ENCODE measurements around the gene TNRC18.

TNRC18 gene

DNA sequence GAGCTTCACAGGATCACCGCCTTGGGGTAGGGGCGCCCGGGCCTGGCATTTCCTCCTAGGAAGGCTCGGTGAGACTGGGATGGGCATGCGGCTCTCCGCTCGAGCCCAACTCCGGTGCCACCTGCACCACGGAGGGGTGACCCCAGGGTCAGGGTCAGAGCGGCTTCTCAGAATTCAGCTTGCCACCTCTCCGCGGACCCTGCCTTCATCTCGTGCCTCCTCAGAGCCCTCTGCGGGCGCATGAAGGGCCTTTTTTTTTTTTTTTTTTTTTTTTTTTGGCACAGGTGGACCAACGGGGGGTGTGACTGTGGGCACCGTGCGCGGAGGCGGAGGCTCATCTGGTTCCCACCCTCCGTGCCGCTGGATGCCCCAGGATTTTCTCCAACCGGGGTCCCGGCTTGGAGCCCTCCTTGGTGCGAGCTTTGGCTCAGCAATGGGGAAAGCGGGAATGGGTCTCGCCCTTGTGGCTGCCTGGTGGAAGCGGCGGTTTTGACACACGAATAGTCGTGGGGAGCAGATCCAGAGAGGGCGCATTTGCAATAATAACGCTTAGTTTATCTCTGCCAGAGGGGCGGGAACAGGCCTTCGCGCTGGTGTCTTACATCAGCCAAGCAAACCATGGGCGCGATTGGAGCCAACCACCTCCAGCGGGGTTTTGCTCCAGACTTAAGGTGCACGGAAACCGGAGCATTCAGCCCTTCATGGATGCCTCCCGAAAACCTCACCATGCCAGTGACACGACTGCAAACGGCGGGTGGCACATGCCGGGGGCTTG is 5.0 kb upstream of the TNRC18 start:
- DNase-seq (ENCODE audit: extremely low read depth in 1 of 2, low read depth in 1 of 2): no peak

DNA sequence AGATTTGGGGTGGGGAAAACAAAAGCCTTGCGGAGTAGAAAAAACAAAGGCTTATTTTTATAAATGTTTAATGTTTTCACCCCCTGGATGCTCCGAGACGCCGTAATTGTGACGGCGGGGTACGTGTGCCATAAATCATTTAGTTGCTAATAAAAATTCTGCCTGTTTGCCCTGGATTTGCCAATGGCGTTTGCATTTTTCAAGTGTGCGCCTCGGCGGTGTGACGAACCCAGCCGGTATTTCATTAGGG is 2.5 kb upstream of the TNRC18 start:
- no peak for DNase-seq (ENCODE audit: extremely low read depth in 1 of 2, low read depth in 1 of 2)

DNA sequence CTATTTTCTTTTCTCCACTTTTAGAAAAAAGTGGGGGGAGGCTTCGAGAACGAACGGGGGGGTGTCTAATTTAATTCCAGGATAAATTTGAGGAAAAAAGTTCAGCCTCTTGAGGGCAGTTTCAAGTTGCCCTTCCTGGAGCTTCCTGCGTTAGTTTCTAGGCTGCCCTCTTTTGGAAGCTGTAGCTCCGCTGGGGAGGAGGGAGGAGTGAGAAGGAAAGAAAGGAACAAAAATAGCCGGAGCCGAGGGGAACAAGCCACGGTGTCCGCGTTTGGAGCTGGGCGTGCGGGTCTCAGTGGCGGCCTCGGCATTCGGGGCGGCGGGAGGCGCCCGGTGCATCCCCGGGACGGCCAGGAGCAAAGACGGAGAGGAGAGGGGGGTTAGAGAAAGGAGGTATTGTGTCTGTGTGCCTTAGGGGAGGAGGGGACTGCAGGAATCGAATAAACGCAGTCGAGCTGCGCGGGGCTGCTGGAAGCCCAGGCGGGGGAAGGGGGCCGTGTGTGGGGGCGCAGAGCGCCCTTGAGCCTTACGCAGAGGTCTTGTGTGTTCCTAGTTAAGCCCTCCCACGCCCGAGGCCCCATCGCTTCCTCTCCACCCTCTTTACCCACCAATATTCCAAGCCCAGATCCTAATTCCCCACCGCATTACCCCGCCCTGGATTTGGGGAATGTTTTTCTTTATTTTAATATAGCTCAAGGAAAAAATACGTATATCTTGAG is 2.0 kb upstream of the TNRC18 start:
- no peak for DNase-seq (ENCODE audit: extremely low read depth in 1 of 2, low read depth in 1 of 2)

DNA sequence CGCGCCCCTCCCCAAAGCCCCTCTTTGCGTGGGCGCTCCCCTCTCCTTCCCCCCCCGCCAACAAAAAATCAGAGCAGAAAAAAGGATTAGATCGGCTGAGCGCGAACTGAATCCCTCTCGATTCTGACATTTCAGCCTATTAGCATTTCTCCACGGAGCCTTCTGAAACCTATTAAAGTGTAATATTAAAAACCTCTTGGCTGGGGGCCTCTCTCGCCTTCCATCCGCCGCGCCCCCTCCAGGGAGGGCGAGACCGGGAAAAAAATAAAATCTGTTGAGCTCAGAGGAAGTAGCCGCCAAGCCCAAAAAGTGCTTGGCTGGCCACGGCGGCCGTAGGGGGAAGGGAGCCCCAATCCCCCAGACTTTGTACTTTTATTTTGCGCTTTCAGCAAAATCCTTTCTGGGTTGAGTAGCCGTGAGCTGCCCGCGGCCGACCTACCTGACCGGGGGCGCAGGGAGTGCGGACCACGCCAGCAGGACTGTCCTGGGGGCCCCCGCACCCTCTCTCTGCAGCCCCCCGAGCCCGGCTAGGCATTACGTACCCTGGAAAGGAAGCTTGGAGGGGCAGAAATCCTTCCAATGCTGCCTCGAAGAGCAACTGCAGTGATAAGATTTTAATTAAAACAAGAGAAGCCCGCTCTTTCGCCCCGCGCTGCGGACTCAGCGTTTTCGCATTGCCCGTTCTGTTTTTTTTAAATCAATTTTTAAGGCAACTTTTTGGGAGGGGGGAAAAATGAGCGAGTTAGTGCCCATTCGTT is 1.3 kb upstream of the TNRC18 start:
- no peak for DNase-seq (ENCODE audit: extremely low read depth in 1 of 2, low read depth in 1 of 2)

DNA sequence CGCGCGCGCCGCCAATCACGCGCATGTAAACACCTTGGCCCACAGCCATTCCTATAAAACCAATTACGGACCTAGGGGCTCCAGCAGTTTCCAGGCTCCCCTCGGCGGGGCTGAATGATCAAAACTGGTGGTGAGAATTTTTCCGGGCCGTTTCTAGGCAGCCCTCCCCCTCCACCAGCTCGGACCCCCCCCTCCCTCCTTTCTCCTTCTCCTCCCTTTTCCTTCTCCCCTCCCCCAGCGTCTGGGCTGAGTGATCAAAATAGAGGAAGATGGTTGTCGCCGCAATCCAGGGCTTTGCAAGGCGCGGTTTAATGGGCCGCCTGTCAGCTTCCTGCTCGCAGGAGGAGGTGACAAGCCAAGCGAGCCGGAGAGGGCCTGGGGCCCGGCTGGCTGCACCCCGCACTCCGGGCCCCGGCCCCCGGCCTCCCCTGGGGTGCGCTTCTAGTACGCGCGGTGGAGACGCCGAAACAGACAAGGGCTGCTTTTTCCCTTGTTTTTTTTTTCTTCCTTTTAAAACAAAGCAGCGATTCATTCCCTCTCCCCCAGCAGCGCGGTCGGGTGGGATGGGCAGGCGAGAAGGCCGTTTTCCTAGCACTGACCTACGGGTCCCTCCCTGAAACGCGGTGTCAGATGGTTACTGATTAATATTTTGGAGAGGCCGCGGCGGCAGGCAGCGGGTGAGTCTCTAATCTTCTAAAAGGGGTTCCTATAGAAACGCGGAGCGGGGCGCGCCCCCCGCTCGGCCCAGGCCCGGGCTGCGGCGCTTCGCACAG is 528 bp upstream of the TNRC18 start:
- peak in 1 of 2 donors; percentile 24 for DNase-seq (ENCODE audit: extremely low read depth in 1 of 2, low read depth in 1 of 2)

DNA sequence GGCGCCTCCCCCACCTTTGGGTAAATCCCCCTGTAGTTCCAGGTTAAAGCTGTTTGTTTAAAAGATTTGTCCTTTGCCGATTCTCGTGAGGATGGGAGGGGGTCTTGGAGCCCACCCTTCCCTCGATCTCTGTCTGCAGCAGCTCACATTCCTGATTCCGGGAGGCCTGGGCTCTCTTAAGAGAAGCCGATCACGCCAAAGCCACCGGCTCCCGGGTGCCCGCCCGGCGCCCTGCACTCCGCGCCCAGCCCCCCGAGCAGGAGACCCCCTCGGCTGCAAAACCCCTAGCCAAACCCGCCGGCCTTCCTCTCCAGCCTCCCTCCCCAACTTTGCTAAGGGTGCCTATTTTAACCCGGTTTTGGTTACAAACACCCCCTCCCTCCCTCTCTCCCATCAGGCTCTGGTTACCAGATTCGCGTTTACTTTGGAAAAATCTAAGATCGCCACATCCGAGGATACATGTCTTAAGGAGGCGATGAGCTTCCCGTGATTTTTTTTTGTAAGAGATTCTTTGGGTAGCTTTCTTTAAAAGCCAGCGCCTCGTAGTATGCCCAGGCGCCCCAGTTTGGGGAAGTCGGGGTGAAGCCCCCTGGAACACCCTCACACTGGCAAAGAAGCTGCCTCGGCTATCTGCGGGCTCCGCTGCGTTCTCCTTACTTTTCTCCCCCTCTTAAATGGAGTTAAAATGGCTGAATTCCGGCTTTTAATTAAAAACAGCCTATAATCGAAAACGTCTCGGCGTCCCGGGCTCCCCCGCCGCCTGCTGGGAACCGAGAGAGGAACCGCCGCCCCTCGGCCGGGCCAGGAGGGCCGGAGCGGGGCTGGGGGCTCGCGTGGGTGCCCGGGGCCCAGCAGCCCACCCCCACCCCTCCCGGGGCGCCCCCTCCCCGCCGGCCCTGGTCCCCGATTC is 983 bp downstream of the TNRC18 start:
- DNase-seq (ENCODE audit: extremely low read depth in 1 of 2, low read depth in 1 of 2): no peak

DNA sequence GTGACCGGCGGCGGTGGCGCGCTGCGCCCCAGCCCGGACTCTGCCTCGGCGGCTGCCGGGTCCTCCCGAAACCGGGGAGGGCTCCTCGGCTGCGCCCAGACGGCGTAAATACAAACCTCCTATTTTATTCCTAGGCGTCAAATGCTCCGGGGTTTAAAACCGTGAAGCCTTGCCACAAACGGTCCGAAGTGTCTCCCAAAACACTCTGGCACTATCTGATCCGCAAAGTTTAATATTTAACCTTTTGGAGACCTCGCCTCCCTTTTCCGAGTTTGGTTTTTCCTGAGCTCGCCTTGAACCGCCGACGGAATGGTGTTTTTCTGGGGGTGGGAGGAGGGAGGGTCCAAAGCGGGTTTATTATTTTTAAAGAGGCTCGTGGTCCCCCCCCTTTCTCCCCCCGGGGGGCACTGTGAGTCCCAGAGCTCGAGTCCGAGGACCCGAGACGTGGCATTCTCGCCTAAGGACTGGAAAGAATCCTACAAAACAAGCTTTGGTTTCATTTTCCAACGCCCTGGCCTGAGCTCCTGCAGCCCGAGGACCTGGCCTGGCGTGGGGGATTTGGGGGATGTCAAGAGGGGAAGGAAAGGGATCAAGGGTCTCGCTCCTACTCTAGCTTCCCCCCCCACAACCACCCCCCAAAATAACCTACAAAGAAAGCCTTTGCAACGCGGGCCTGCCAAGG is 1.8 kb downstream of the TNRC18 start:
- DNase-seq (ENCODE audit: extremely low read depth in 1 of 2, low read depth in 1 of 2): no peak

DNA sequence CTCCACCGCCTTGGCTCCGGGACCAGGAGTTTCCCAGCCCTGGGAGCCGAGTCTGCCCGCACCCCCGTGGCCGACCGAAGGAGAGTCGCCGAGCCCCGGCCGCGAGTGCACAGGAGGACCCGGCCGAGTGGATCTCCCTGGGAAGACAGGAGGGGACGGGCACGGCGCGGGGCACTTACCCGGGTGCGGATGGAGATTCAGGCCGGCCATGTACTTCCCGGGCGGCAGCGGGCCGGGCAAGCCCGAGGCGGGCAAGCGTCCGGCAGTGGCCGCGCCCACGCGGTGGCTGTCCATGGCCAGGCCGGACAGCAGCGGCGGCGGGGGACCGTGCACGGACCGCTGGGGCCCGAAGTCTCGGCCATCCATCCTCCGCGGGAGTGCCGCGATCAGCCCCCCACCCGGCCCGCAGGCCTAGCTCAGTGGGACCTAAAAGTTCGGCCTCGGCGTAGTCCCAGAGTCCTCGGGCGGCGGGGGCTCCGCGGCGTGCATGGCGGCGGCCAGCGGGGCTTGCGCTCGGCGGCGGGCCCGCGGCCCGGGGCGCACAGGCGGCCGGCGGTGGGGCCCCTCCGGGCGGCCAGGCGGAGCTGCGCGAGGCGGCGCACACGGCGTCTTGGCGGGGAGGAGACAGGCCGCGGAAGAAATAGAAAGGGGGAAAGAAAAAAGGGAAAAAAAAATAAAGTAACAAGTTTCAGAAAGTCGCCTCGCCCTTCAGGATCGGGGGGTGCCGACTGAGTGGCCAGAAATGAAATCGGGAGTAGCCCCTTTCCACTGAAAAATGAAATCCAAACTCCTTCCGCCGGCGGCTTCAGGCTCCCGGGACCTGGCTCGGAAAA is 2.5 kb downstream of the TNRC18 start:
- DNase-seq (ENCODE audit: extremely low read depth in 1 of 2, low read depth in 1 of 2): no peak

DNA sequence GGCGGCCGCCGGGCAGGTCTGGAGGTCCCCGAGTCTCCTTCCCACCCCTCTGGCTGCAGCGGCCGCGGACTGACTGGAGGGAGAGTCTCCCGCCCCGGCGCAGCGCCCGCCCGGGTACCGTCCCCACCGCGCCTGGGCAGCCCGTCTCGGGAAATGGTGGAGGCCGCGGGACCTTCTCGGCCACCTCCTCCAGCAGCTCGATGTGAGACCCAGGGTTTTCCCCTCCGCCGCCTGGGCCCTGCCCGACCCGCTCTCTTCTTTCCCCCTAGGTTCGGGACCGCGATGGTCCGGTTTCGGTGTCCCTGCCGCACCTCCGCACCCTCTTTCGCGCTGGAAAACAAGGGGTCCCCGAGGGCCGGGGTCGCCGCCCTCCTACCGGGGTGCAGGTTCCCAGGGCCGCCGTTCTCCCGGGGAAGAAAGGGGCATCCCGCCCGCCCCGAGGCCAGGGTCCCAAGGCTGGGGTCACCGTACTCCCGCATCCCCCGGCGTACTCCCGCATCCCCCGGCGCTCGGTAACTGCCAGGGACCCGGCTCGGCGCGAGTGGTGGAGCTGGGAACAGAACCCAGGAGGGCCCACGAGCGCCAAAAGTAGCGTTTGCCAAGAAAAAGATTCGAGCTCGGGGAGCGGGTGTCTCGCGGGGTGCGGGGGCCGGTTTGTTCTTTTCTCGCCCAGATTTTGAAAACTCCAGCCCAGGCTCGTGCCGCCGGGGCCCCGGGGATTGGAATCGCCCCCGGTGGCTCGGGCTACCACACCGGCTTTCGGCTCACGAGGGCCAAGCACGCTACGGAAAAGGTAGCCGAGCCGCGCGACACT is 3.4 kb downstream of the TNRC18 start:
- no peak for DNase-seq (ENCODE audit: extremely low read depth in 1 of 2, low read depth in 1 of 2)

DNA sequence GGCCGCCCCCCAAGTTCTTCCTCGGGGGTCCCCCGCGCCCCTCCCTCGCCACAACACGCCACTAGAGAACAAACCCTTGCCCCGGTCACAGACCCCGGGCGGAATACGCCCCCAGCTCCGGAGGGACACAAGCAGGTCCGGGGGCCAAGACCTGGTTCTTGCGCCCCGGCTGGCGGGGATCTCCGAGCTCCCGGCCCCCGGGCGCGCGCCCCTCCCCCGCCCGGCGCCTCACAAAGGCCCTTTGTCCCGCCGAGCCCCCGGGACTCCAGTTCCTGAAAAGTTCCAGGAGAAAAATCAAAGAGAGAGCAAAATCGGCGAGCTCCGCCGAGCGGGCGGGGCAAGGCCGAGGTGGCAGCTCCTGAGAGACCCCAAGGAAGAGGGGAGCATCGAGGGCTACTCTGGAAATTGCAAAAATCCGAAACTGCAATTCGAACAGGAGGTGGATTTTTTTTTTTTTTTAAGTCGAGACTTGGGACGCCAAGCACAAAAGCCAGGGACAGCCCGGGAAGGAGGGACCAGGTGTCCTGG is 4.0 kb downstream of the TNRC18 start:
- DNase-seq (ENCODE audit: extremely low read depth in 1 of 2, low read depth in 1 of 2): no peak

DNA sequence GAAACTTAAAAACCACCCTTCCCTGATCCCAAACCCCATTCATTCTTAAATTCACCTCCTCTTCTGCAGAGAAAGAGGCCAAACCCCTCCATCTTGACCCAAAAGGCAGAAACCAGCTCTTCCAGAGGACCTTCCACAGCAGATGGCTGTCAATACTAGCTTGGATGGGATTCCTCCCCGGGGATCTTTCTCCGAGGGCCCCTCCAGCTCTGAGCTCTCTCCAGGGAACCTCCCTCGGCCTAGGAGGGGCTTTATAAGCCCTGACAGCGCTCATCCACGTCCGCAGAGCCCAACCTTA is 5.4 kb downstream of the TNRC18 start:
- no peak for DNase-seq (ENCODE audit: extremely low read depth in 1 of 2, low read depth in 1 of 2)

DNA sequence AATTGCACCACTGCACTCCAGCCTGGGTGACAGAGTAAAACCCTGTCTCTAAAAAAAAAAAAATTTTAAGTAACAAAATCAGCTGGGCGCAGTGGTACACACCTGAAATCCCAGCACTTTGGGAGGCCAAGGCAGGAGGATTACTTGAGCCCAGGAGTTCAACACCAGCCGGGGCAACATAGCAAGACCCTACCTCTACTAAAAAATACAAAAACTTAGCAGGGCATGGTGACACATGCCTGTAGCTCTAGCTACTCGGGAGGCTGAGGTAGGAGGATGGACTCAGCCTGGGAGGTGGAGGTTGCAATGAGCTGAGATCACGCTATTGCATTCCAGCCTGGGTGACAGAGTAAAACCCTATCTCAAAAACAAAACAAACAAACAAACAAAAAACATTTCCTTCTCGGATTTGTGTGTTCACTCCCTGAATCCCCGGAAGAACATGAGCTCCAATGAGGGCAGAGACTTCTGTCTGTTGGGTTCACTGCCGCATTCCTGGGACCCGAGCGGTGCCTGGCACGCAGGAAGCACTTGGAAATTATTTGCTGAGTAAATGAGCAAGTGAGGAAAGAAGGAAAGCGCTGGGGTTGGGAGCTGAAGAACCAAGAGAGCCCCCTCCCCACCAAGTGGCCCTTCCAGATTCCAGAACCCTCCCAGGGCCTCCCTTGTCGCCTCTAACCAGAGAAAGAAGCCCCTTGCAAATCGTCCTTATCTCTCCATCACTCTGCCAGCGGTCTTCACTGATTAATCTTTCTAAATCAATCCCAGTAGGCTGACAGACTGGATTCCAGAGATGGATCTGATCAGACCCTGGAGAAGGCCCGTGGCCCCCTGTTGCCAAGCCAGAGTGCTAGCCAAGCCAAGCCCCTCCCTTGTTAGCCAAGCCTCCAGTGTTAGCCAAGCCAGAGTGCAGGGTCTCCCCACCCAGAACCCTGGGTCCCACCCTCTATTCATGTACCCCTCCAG is 6.2 kb downstream of the TNRC18 start:
- no peak for DNase-seq (ENCODE audit: extremely low read depth in 1 of 2, low read depth in 1 of 2)

DNA sequence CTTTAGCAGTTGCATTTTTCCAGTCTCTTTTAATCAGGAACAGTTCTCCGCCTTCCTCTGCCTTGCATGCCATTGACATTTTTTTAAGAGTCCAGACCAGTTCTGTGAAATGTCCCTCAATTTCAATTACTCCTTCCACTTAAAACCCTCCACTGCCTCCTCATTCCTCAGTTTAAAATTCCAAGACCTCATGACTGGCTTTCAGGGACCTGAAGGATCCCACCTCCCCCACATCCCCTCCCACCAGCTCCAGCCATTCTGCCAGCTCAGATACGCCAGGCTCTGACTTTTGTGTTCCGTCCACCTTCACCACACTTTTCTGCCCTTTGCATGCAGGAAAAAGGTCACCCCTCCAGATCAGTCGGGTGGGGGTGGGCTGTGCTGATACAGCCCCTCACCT is 8.7 kb downstream of the TNRC18 start:
- no peak for DNase-seq (ENCODE audit: extremely low read depth in 1 of 2, low read depth in 1 of 2)

DNA sequence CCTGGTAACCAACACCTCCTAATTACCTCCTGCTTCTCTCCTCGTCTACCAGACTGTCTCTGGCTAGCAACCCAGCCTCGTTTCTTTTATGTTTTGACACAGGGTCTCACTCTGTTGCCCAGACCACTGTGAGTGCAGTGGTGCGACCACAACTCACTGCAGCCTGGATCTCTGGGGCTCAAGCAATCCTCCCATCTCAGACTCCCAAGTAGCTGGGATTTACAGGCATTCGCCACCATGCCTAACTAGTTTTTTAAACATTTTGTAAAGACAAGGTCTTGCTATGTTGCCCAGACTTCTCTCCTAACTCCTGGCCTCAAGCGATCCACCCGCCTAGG is 10.2 kb downstream of the TNRC18 start:
- DNase-seq (ENCODE audit: extremely low read depth in 1 of 2, low read depth in 1 of 2): no peak

DNA sequence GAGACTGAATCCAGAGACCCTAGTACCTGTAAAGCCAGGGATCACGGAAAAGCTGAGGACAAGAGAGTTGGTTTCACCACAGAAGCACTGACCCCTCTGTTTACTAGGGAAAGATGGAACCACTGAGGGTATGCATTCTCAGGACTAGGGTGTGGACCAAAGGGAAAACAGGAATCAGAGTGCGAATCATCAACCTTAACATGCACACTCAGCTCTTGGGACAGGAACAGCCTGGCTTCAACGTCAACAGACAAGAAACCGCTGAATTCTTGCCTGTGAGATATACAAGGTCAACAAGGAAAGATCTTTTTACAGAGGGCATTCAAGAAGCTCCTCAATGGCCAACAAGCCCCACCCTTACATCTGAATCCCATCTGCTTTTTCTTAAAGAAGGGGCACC is 14.9 kb downstream of the TNRC18 start:
- no peak for DNase-seq (ENCODE audit: extremely low read depth in 1 of 2, low read depth in 1 of 2)

DNA sequence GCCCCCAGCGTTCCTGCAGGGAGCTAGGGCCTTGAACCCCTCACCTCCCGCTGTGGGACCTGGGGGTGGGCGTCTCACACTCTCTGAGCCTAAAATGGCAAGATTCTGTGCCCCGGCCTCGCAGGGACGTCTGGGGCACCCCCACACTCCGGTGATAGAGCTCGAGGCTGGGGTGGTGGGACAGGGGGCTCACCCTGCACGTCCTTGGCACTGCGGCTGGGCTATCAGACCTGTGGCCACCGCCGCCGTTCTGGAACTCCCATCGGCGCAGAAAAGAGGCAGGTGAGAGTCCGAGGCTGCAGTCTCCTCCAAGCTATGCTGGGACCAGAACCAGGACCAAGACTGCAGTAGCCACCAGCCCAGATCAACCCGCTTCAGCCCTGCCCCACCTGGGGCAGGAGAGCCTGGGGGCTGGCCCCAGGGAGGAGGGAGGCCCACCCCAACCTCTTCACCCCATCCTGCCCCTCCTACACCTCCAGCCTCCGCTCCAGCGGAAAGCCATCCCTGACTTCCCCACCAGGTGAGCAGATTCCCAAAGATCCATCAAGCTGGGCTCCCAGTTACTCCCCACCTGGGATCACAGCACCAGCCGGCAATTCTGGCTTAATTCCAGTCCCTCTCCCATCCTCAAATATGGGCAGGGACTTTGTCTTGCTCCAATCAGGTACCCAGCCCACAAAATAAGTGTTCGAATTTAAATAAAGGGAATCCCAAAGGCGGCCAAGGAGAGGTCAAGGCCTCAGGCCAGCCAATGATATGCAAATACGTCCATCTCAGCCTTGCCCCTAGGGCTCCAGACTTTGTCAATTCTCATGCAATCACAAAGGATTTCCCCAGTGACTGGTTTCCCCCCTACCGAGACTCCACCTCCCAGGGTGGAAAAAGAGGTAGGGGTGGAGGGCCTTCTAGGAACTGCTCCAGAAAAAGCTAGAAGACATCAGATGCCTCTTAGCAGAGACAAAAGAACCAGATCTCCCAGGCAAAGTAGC is 16.4 kb downstream of the TNRC18 start:
- no peak for DNase-seq (ENCODE audit: extremely low read depth in 1 of 2, low read depth in 1 of 2)

All from stimulated activated CD8-positive, alpha-beta memory T cell treated with anti-CD3 and anti-CD28 coated beads, Interleukin-7, amount 100 ng/mL, for 48 hours (primary cell).